ENCODE data around the gene SORBS2. TPM values are rescaled to one million over a fixed set of nuclear protein-coding genes. Genes with fewer than 3 reads are reported as not detected.

SORBS2 gene
- polyA plus RNA-seq, 1 donor from 2014 or later, result 46.0 TPM

DNA sequence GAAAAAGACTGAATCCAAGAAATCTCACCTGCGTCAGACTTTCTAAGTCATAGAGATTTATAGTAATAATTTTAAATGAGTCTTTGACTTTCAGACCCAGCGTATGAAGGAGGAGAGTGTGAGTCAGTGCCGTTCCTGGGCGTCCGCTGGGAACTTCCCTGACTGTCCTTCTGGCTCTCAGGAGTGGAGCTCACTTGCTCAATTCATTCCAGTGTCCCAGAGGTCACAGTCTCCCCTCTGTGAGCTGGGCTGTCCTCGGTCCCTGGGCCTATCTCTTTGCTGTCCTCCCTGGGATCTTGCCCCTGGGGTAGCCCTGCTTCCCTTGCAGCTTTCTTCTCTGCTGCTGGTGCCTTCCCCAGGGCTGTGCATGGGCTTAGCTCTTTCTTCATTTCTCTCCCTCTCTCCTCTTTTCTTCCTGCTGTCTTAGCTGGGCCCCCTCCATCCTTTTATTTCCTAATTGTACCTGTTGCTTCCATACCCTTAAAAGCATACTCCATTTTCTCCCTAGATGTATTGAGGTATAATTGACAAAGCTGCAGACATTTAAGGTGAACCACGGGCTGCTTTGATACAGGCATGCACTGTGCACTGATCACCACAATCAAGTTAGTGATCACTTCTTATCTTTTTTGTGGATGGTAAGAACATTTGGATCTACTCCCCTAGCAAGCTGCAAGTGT lies 11.6 kb downstream of the SORBS2 start:
- TF ChIP-seq EZH2 (IDR thresholded peaks at IDR 0.05; ENCODE audit: borderline replicate concordance, insufficient read depth, low read length, poor library complexity, severe bottlenecking) (no peak), EP300 (conservative IDR thresholded peaks at IDR 0.05; ENCODE audit: poor library complexity, severe bottlenecking) (no peak)
- TF ChIP-seq, protein P1, sequence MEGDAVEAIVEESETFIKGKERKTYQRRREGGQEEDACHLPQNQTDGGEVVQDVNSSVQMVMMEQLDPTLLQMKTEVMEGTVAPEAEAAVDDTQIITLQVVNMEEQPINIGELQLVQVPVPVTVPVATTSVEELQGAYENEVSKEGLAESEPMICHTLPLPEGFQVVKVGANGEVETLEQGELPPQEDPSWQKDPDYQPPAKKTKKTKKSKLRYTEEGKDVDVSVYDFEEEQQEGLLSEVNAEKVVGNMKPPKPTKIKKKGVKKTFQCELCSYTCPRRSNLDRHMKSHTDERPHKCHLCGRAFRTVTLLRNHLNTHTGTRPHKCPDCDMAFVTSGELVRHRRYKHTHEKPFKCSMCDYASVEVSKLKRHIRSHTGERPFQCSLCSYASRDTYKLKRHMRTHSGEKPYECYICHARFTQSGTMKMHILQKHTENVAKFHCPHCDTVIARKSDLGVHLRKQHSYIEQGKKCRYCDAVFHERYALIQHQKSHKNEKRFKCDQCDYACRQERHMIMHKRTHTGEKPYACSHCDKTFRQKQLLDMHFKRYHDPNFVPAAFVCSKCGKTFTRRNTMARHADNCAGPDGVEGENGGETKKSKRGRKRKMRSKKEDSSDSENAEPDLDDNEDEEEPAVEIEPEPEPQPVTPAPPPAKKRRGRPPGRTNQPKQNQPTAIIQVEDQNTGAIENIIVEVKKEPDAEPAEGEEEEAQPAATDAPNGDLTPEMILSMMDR (IDR thresholded peaks at IDR 0.05; ENCODE audit: poor library complexity, severe bottlenecking), result no peak
- Histone ChIP-seq H3F3A (ENCODE audit: insufficient read depth, low read length, poor library complexity, severe bottlenecking) (no peaks in the 10 kb centered on the region), H3K27ac (ENCODE audit: low read length) (no peak overlapping the region), H3K27me3 (ENCODE audit: insufficient read depth, low read depth, low read length) (no peaks in the 10 kb centered on the region), H4K20me1 (ENCODE audit: insufficient read depth) (no peaks in the 10 kb centered on the region), H3K4me2 (ENCODE audit: low read length) (no peak overlapping the region), H2AFZ (ENCODE audit: low read depth, low read length) (no peak overlapping the region), H3K79me2 (replicated peaks; ENCODE audit: insufficient read depth, low read length) (peaks cover 14% of the 10 kb centered on the region), H3K9ac (ENCODE audit: low read length) (no peak overlapping the region), H3K9me2 (ENCODE audit: insufficient read depth, low read length) (no peaks in the 10 kb centered on the region), H3K4me3 (ENCODE audit: low read length) (no peak overlapping the region), H3K36me3 (ENCODE audit: insufficient read depth, low read length) (peaks cover 7% of the 10 kb centered on the region), H3K9me3 (ENCODE audit: low read length) (peaks cover 3% of the 10 kb centered on the region)

DNA sequence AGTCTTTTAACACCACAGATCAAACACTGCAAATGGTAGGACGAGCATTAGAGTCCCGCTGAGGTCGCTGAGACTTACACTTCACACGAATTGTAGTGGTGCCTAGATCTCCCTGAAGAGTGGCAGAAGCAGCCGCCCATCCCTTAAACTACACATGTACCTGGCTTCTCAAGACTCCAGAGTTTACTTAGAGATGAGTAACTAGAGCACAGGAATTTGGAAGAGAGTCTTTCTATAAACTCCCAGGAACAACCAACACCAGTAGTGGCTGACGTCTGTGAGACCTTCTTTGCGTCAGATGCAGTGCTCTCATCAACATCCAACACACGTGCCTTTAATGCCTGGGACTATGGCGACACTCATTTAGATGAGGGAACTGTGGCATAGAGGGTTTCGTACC lies 12.6 kb downstream of the SORBS2 start:
- Histone ChIP-seq H4K20me1 (ENCODE audit: insufficient read depth) (no peaks in the 10 kb centered on the region), H3K36me3 (ENCODE audit: insufficient read depth, low read length) (peaks cover 7% of the 10 kb centered on the region), H3K9ac (ENCODE audit: low read length) (no peak overlapping the region), H3K27me3 (ENCODE audit: insufficient read depth, low read depth, low read length) (no peaks in the 10 kb centered on the region), H3K4me2 (ENCODE audit: low read length) (no peak overlapping the region), H2AFZ (ENCODE audit: low read depth, low read length) (no peak overlapping the region), H3K9me3 (ENCODE audit: low read length) (peaks cover 3% of the 10 kb centered on the region), H3K9me2 (ENCODE audit: insufficient read depth, low read length) (no peaks in the 10 kb centered on the region), H3F3A (ENCODE audit: insufficient read depth, low read length, poor library complexity, severe bottlenecking) (no peaks in the 10 kb centered on the region), H3K79me2 (replicated peaks; ENCODE audit: insufficient read depth, low read length) (peaks cover 11% of the 10 kb centered on the region), H3K4me3 (ENCODE audit: low read length) (no peak overlapping the region), H3K27ac (ENCODE audit: low read length) (no peak overlapping the region)
- TF ChIP-seq EZH2 (IDR thresholded peaks at IDR 0.05; ENCODE audit: borderline replicate concordance, insufficient read depth, low read length, poor library complexity, severe bottlenecking), result no peak
- TF ChIP-seq TAF1 (IDR thresholded peaks at IDR 0.05; ENCODE audit: low read depth), result no peak
- TF ChIP-seq RAD21 (conservative IDR thresholded peaks at IDR 0.05), result no peak
- TF ChIP-seq, protein P2, sequence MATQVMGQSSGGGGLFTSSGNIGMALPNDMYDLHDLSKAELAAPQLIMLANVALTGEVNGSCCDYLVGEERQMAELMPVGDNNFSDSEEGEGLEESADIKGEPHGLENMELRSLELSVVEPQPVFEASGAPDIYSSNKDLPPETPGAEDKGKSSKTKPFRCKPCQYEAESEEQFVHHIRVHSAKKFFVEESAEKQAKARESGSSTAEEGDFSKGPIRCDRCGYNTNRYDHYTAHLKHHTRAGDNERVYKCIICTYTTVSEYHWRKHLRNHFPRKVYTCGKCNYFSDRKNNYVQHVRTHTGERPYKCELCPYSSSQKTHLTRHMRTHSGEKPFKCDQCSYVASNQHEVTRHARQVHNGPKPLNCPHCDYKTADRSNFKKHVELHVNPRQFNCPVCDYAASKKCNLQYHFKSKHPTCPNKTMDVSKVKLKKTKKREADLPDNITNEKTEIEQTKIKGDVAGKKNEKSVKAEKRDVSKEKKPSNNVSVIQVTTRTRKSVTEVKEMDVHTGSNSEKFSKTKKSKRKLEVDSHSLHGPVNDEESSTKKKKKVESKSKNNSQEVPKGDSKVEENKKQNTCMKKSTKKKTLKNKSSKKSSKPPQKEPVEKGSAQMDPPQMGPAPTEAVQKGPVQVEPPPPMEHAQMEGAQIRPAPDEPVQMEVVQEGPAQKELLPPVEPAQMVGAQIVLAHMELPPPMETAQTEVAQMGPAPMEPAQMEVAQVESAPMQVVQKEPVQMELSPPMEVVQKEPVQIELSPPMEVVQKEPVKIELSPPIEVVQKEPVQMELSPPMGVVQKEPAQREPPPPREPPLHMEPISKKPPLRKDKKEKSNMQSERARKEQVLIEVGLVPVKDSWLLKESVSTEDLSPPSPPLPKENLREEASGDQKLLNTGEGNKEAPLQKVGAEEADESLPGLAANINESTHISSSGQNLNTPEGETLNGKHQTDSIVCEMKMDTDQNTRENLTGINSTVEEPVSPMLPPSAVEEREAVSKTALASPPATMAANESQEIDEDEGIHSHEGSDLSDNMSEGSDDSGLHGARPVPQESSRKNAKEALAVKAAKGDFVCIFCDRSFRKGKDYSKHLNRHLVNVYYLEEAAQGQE (IDR thresholded peaks at IDR 0.05; ENCODE audit: borderline replicate concordance), result no peak
- TF ChIP-seq POLR2AphosphoS5 (IDR thresholded peaks at IDR 0.05), result no peak
- TF ChIP-seq EP300 (conservative IDR thresholded peaks at IDR 0.05; ENCODE audit: poor library complexity, severe bottlenecking), result no peak
- TF ChIP-seq MXI1 (conservative IDR thresholded peaks at IDR 0.05; ENCODE audit: poor library complexity, severe bottlenecking), result no peak
- TF ChIP-seq, protein P1 (IDR thresholded peaks at IDR 0.05; ENCODE audit: poor library complexity, severe bottlenecking), result no peak
- TF ChIP-seq SMC3 (conservative IDR thresholded peaks at IDR 0.05; ENCODE audit: poor library complexity), result no peak
